Measurements from ENCODE around the gene OCA2. TPM values are rescaled to one million over a fixed set of nuclear protein-coding genes. Genes with fewer than 3 reads are reported as not detected.

Gene OCA2
- total and polyA plus RNA-seq, 2 of the 4 experiments (the other 2 are of a cell fraction): under 0.01 to 0.03 TPM

GRCh38 chr15:27897481-27897880 lies 201.6 kb downstream of the OCA2 start:
- no peak overlapping the region for H3K27ac ChIP-seq (ENCODE audit: insufficient read depth, low read length)
- peaks cover 25% of the 10 kb centered on the region for H3K9me3 ChIP-seq (ENCODE audit: control insufficient read depth, insufficient read depth, low read length)
- no CpG with 5 or more reads among the region's 9 CpGs for WGBS, 2 experiments (ENCODE audit: extremely low coverage in 2 of 2, insufficient read length in 1 of 2)
- no peak overlapping the region for H2AK9ac ChIP-seq (replicated peaks; ENCODE audit: low read depth, low read length, poor library complexity)
- no peak overlapping the region for H3K4me3 ChIP-seq (ENCODE audit: insufficient read depth, low read depth, low read length)
- H3K56ac ChIP-seq (ENCODE audit: extremely low read depth, insufficient read depth, low read length): no peak overlapping the region
- H3K27me3 ChIP-seq (ENCODE audit: control insufficient read depth, insufficient read depth, low read length): no peaks in the 10 kb centered on the region
- H4K91ac ChIP-seq (ENCODE audit: insufficient read depth, low read depth, low read length): no peak overlapping the region
- intact Hi-C loops (cut with micrococcal nuclease): no loop called here
- H2BK15ac ChIP-seq (ENCODE audit: low read depth, low read length): no peak overlapping the region
- TF ChIP-seq, protein P1, sequence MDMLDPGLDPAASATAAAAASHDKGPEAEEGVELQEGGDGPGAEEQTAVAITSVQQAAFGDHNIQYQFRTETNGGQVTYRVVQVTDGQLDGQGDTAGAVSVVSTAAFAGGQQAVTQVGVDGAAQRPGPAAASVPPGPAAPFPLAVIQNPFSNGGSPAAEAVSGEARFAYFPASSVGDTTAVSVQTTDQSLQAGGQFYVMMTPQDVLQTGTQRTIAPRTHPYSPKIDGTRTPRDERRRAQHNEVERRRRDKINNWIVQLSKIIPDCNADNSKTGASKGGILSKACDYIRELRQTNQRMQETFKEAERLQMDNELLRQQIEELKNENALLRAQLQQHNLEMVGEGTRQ (IDR thresholded peaks at IDR 0.05; ENCODE audit: low read depth, low read length): no peak
- TF ChIP-seq RAD21 (IDR thresholded peaks at IDR 0.05; ENCODE audit: low read length): no peak
- no peak for TF ChIP-seq SMC3 (IDR thresholded peaks at IDR 0.05; ENCODE audit: low read depth, low read length)
- TF ChIP-seq NFE2L2 (IDR thresholded peaks at IDR 0.05; ENCODE audit: low read depth, low read length): no peak
- TF ChIP-seq MAZ (IDR thresholded peaks at IDR 0.05; ENCODE audit: borderline replicate concordance, low read depth, low read length): no peak
- TF ChIP-seq CHD1 (IDR thresholded peaks at IDR 0.05; ENCODE audit: low read depth, low read length): no peak
- TF ChIP-seq BHLHE40 (IDR thresholded peaks at IDR 0.05; ENCODE audit: low read depth, low read length): no peak
- no peak for TF ChIP-seq FOS (IDR thresholded peaks at IDR 0.05; ENCODE audit: low read depth, low read length)
- TF ChIP-seq, protein P2, sequence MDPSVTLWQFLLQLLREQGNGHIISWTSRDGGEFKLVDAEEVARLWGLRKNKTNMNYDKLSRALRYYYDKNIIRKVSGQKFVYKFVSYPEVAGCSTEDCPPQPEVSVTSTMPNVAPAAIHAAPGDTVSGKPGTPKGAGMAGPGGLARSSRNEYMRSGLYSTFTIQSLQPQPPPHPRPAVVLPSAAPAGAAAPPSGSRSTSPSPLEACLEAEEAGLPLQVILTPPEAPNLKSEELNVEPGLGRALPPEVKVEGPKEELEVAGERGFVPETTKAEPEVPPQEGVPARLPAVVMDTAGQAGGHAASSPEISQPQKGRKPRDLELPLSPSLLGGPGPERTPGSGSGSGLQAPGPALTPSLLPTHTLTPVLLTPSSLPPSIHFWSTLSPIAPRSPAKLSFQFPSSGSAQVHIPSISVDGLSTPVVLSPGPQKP (IDR thresholded peaks at IDR 0.05; ENCODE audit: borderline replicate concordance, low read depth, low read length): no peak
- TF ChIP-seq POLR2A (IDR thresholded peaks at IDR 0.05; ENCODE audit: low read depth, low read length): no peak
- no peaks in the 10 kb centered on the region for H3K9me1 ChIP-seq (ENCODE audit: insufficient read depth, low read length)
- H3K4ac ChIP-seq (ENCODE audit: low read depth, low read length): no peak overlapping the region
- no peaks in the 10 kb centered on the region for H3K36me3 ChIP-seq (ENCODE audit: control insufficient read depth, insufficient read depth, low read length)
- DNase-seq: no peak
- BruUV-seq (replicated peaks): no TSS peak
- no peaks in the 10 kb centered on the region for H4K20me1 ChIP-seq (ENCODE audit: insufficient read depth, low read length)
- H3K18ac ChIP-seq (ENCODE audit: low read depth, low read length): no peak overlapping the region
- in situ Hi-C loops (cut with MboI; ENCODE audit: low sequenced_read_pairs): no loop called here
- no peak for ATAC-seq (ENCODE audit: low read depth)
- H2AFZ ChIP-seq (replicated peaks; ENCODE audit: low read length, poor library complexity): no peak overlapping the region
- H3K14ac ChIP-seq (replicated peaks; ENCODE audit: low read depth, low read length): no peak overlapping the region
- ChIA-PET POLR2A (ENCODE audit: unreplicated experiment) (no interaction called here), CTCF (no interaction called here)
- no peak overlapping the region for H2BK120ac ChIP-seq (ENCODE audit: low read depth, low read length)
- H3K4me1 ChIP-seq (ENCODE audit: control insufficient read depth, insufficient read depth, low read length): no peaks in the 10 kb centered on the region
- H3K79me1 ChIP-seq (ENCODE audit: low read depth in 1 of 2, low read length in 2 of 2): no peaks in the 10 kb centered on the region
- no peak overlapping the region for H2AK5ac ChIP-seq (ENCODE audit: low read depth, low read length)
- H2BK5ac ChIP-seq (ENCODE audit: low read depth, low read length, poor library complexity, severe bottlenecking): no peak overlapping the region
- H4K8ac ChIP-seq (ENCODE audit: low read depth in 2 of 2, low read length in 2 of 2): no peak overlapping the region
- no peak overlapping the region for H2BK20ac ChIP-seq (ENCODE audit: low read depth, low read length)
- dilution Hi-C loops (cut with HindIII; ENCODE audit: low sequenced_read_pairs, unreplicated experiment): no loop called here
- no peak overlapping the region for H3K4me2 ChIP-seq (ENCODE audit: low read depth, low read length)
- H3K23ac ChIP-seq (ENCODE audit: low read depth, low read length): no peak overlapping the region
- no peak overlapping the region for H3K9ac ChIP-seq (ENCODE audit: low read depth, low read length)
- no peak overlapping the region for H4K5ac ChIP-seq (ENCODE audit: low read depth, low read length)

Data from IMR-90 (cell line).